Suprapubic skin (tissue), 4 donors: ENCODE data around the gene VPS41.

Experiments
- CTCF ChIP-seq, 2 donors: fragments of 200-600 bp in 1 of 2; fragments of 450-650 bp in 1 of 2; sonication (generic) in 1 of 2; IDR thresholded peaks; one replicate each; pipeline ENCODE4 v1.5.1; 2016 to 2019; ENCODE audit warnings: antibody characterized with exemption in 2 of 2, mild to moderate bottlenecking in 1 of 2, moderate library complexity in 1 of 2
- EP300 ChIP-seq: sonication (generic); formaldehyde crosslinking; IDR thresholded peaks from one replicate; pipeline ENCODE4 v1.6.1; 2017; ENCODE audit warnings: antibody characterized with exemption
- POLR2A ChIP-seq, 2 donors: fragments of 450-650 bp; IDR thresholded peaks; one replicate each; pipeline ENCODE4 v1.6.1; 2017; ENCODE audit warnings: antibody characterized with exemption in 2 of 2, mild to moderate bottlenecking in 2 of 2, moderate library complexity in 2 of 2
- POLR2AphosphoS5 ChIP-seq, 3 donors: sonication (generic); formaldehyde crosslinking; IDR thresholded peaks; one replicate each; pipeline ENCODE4 v1.6.1; 2017; ENCODE audit warnings: antibody characterized with exemption in 3 of 3

- TF ChIP-seq CTCF (IDR thresholded peaks at IDR 0.05) (no peak), POLR2AphosphoS5 (IDR thresholded peaks at IDR 0.05) (no peak), POLR2A (IDR thresholded peaks at IDR 0.05) (no peak), EP300 (no peak)
Observed at GRCh38 chr7:38846280-38846679, 62.7 kb downstream of the VPS41 start.
